GM12865 (cell line): ENCODE data around the gene RIBC2.

ENCODE experiments used
- DNase-seq: peaks from one replicate; pipeline ENCODE4 v3.0.0; 2010; ENCODE audit warnings: low read depth
- H3K4me3 ChIP-seq: 2 replicates; pipeline ENCODE4 v1.5.1; 2011; ENCODE audit warnings: mild to moderate bottlenecking, low read depth, low read length, control low read depth
- CTCF ChIP-seq: IDR thresholded peaks from 2 replicates; pipeline ENCODE4 v1.5.1; 2011; ENCODE audit warnings: low read length, control low read depth, low read depth, inconsistent platforms; ENCODE audit not compliant: insufficient read depth; ENCODE audit errors: missing control alignments

Gene RIBC2

GRCh38 chr22:45480717-45481116, 67.2 kb downstream of the RIBC2 start:
- H3K4me3 ChIP-seq = no peak overlapping the region
- no peak for TF ChIP-seq CTCF
- no peak for DNase-seq

- no peak for TF ChIP-seq CTCF
- no peak for DNase-seq
- no peak overlapping the region for H3K4me3 ChIP-seq
These were observed 68.2 kb downstream of the RIBC2 start for GRCh38 chr22:45481661-45482060.
